MCF 10A (cell line): ENCODE results near the gene LGI4. TPM values are rescaled to one million over a fixed set of nuclear protein-coding genes. Genes with fewer than 3 reads are reported as not detected.

Experiments used
- BruUV-seq: library from RNA; stranded (reverse); fragments of 400-500 nt; replicated peaks from 2 replicates; lab custom pipeline; 2021; lab: Mats Ljungman, UMichigan
- CTCF ChIA-PET: fragments of 300-600 bp; sonication (Branson Sonifier 250); formaldehyde crosslinking; extraction: SDS; loops from one replicate; lab custom pipeline; 2021; ENCODE audit warnings: antibody characterized with exemption, inconsistent platforms; lab: Yijun Ruan, JAX
- POLR2A ChIA-PET: fragments of 300-600, 350-650 bp; sonication (Branson Sonifier 250); formaldehyde crosslinking; extraction: SDS; loops from one replicate; lab custom pipeline; 2020; ENCODE audit warnings: antibody characterized with exemption, inconsistent platforms; lab: Yijun Ruan, JAX
- DNase-seq: peaks from one replicate; pipeline ENCODE4 v3.0.0-alpha.2; 2018; ENCODE audit not compliant: unreplicated experiment
- H3K27ac Mint-ChIP-seq: one replicate; pipeline ENCODE4 v1.8.0; 2022; ENCODE audit warnings: mild to moderate bottlenecking, low read depth, mixed read lengths; ENCODE audit not compliant: unreplicated experiment
- H3K27me3 Mint-ChIP-seq: one replicate; pipeline ENCODE4 v1.8.0; 2022; ENCODE audit warnings: mixed read lengths; ENCODE audit not compliant: insufficient read depth, unreplicated experiment
- H3K36me3 Mint-ChIP-seq: one replicate; pipeline ENCODE4 v1.8.0; 2022; ENCODE audit warnings: mild to moderate bottlenecking, moderate library complexity, mixed read lengths; ENCODE audit not compliant: insufficient read depth, unreplicated experiment
- H3K4me1 Mint-ChIP-seq: one replicate; pipeline ENCODE4 v1.8.0; 2022; ENCODE audit warnings: mixed read lengths; ENCODE audit not compliant: insufficient read depth, unreplicated experiment
- H3K4me3 Mint-ChIP-seq: one replicate; pipeline ENCODE4 v1.8.0; 2022; ENCODE audit warnings: mild to moderate bottlenecking, moderate library complexity, mixed read lengths; ENCODE audit not compliant: unreplicated experiment
- H3K9me3 Mint-ChIP-seq: one replicate; pipeline ENCODE4 v1.8.0; 2022; ENCODE audit warnings: mixed read lengths; ENCODE audit not compliant: unreplicated experiment
- intact Hi-C: fragments of 100-400 bp; cut with micrococcal nuclease; formaldehyde crosslinking; loops from 2 replicates; pipeline ENCODE4 v1.14.1; 2022
- total RNA-seq: library from RNA; stranded (reverse); gene quantifications from 2 replicates; pipeline ENCODE4 v1.2.3, GENCODE V29; 2022
- TF ChIP-seq, protein P1 (sequence below): fragments of 200-600 bp; IDR thresholded peaks from one replicate; pipeline ENCODE4 v1.8.0; 2022; ENCODE audit warnings: antibody characterized with exemption, mild to moderate bottlenecking; ENCODE audit not compliant: unreplicated experiment

LGI4 gene
- total RNA-seq, 1 experiment from 2014 or later = not detected

DNA sequence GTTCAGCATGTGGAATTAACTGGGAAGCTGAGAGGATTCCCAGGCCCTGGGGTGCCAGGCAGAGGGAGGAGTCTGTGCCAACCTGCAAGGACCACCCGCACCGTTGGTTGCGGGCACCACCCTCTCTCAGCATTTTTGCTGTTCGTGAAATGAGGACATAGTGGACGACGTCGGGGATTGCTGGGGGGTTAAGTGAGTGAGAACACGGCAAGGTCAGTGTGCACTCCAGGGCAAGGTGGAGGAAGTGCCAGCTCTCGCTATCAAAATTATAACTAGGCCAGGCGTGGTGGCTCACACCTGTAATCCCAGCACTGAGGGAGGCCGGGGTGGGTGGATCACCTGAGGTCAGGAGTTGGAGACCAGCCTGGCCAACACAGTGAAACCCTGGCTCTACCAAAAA lies 17.1 kb downstream of the LGI4 start:
- H3K4me1 Mint-ChIP-seq = peaks cover 67% of the 10 kb centered on the region
- no peak for DNase-seq
- H3K27ac Mint-ChIP-seq = peak overlapping the region; percentile 24
- H3K36me3 Mint-ChIP-seq = peaks cover 7% of the 10 kb centered on the region
- BruUV-seq = no TSS peak
- peak overlapping the region; percentile 62 for H3K4me3 Mint-ChIP-seq
- ChIA-PET CTCF (interaction anchor here (0.6 to 6.5 kb wide), 10 partner anchors 10 to 146 kb away, joined by 3 to 91 read pairs (median 7); partner anchors contain the start of gene LGI4), POLR2A (interaction anchor here (0.7 to 4.1 kb wide), 6 partner anchors 8 to 966 kb away, joined by 3 to 70 read pairs (median 12); partner anchors contain the start of gene LGI4)
- intact Hi-C loops = no loop called here
- H3K27me3 Mint-ChIP-seq = no peaks in the 10 kb centered on the region
- TF ChIP-seq, protein P1, sequence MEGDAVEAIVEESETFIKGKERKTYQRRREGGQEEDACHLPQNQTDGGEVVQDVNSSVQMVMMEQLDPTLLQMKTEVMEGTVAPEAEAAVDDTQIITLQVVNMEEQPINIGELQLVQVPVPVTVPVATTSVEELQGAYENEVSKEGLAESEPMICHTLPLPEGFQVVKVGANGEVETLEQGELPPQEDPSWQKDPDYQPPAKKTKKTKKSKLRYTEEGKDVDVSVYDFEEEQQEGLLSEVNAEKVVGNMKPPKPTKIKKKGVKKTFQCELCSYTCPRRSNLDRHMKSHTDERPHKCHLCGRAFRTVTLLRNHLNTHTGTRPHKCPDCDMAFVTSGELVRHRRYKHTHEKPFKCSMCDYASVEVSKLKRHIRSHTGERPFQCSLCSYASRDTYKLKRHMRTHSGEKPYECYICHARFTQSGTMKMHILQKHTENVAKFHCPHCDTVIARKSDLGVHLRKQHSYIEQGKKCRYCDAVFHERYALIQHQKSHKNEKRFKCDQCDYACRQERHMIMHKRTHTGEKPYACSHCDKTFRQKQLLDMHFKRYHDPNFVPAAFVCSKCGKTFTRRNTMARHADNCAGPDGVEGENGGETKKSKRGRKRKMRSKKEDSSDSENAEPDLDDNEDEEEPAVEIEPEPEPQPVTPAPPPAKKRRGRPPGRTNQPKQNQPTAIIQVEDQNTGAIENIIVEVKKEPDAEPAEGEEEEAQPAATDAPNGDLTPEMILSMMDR = no peak
- H3K9me3 Mint-ChIP-seq = no peaks in the 10 kb centered on the region

DNA sequence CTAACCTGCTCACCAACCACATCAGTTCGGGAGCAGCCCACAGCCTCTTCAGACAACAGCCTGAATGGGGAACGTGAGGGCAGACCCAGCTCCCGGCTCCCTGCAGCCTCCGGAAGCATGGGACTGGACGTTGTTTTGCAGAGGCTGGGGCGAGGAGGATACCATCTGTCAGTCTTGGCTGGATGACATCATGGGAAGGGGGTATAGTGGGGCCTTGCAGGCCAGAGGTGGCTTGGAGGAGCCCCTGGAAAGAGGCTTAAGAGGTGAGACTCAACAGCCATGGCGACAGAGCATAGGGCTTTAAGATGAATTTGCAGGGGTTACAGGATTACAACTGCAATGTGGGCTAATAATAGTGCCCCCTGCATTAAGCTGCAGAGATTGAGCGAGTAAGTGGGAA lies 17.7 kb downstream of the LGI4 start:
- Mint-ChIP-seq H3K27me3 (no peaks in the 10 kb centered on the region), H3K4me1 (peaks cover 60% of the 10 kb centered on the region), H3K9me3 (no peaks in the 10 kb centered on the region), H3K27ac (no peak overlapping the region), H3K4me3 (peak overlapping the region; percentile 57), H3K36me3 (peaks cover 7% of the 10 kb centered on the region)
- TF ChIP-seq, protein P1 = no peak
- intact Hi-C loops = no loop called here
- DNase-seq = no peak
- ChIA-PET POLR2A (interaction anchor here (1.0 to 4.1 kb wide), 8 partner anchors 8 to 202 kb away, joined by 4 to 70 read pairs (median 15); partner anchors contain the start of genes FXYD5 and LGI4), CTCF (interaction anchor here (0.6 to 6.5 kb wide), 10 partner anchors 11 to 147 kb away, joined by 3 to 91 read pairs (median 8); partner anchors contain the start of gene LGI4)
- BruUV-seq = no TSS peak

DNA sequence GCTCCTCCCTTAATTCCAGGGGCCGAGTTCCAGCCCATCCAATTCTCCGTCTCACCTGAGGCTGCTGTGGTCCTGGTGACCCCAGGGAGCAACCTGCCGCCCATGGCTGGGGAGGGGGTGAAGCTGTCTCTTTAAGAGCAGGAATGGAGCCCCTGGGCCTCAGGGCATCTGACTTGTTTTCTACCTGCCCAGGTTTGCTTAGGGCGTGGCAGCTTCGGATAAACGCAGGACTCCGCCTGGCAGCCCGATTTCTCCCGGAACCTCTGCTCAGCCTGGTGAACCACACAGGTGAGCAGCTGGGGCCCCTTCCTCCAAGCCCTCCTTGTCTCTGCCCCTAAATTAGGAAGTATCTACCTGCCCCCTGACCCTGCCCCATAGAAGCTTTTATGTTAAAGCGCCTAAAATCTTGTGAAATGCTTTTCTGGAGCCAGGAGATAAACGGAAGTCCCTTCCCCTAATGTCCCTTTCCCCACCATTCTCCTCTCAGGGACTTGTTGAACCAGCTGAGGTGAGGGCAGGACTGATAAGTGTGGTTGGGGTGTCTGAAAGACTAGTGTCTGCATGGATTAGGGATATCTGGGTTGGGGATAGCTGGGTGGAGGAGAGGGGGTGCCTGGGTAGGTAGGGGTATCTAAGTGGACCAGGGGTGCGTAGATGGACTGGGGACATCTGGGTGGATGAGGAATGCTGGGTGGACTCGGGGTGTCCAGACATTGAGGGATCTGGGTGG lies 18.6 kb downstream of the LGI4 start:
- Mint-ChIP-seq H3K27me3 (no peaks in the 10 kb centered on the region), H3K4me1 (peaks cover 54% of the 10 kb centered on the region), H3K27ac (no peak overlapping the region), H3K4me3 (peak overlapping the region; percentile 57), H3K36me3 (peaks cover 7% of the 10 kb centered on the region), H3K9me3 (no peaks in the 10 kb centered on the region)
- BruUV-seq = no TSS peak
- ChIA-PET POLR2A (interaction anchor here (0.7 to 4.1 kb wide), 14 partner anchors 9 to 422 kb away, joined by 3 to 70 read pairs (median 5); partner anchors contain the start of genes FXYD5 and LGI4), CTCF (interaction anchor here (0.6 to 6.5 kb wide), 15 partner anchors 8 to 154 kb away, joined by 3 to 91 read pairs (median 5); partner anchors contain the start of gene LGI4)
- DNase-seq = peak; percentile 79
- TF ChIP-seq, protein P1 = no peak
- intact Hi-C loops = no loop called here
